ENCODE data around the gene ENAM. TPM values are rescaled to one million over a fixed set of nuclear protein-coding genes. Genes with fewer than 3 reads are reported as not detected.

ENAM gene
- total and polyA plus RNA-seq, 2 of the 13 experiments (the other 11 are each of a cell fraction or from before 2014, with no cell fraction given), result not detected

- TF ChIP-seq ZNF589 (CRISPR knock-in tag; conservative IDR thresholded peaks at IDR 0.05) (no peak; the same call in 1 of the 2 replicates), ZFP41 (CRISPR knock-in tag; IDR thresholded peaks at IDR 0.05; ENCODE audit: borderline replicate concordance) (peak; percentile 81), YY1 (IDR thresholded peaks at IDR 0.05; ENCODE audit: insufficient read depth, insufficient replicate concordance, low read depth, low read length) (peak; percentile 25), ZNF484 (CRISPR knock-in tag; IDR thresholded peaks at IDR 0.05; ENCODE audit: borderline replicate concordance, low read depth) (no peak), TP53 (CRISPR knock-in tag; conservative IDR thresholded peaks at IDR 0.05) (peak; percentile 50; the same call in 1 of the 2 replicates), ZNF18 (CRISPR knock-in tag; IDR thresholded peaks at IDR 0.05; ENCODE audit: insufficient replicate concordance) (peak; percentile 85), ZNF572 (CRISPR knock-in tag; IDR thresholded peaks at IDR 0.05) (0 out of 2 replicates have a peak, but pooled peaks have one; percentile 87), GATAD1 (CRISPR knock-in tag; IDR thresholded peaks at IDR 0.05) (peak; percentile 97), U2AF2 (IDR thresholded peaks at IDR 0.05; ENCODE audit: low read depth, low read length) (peak; percentile 21; the same call in 1 of the 2 replicates), POLR2AphosphoS5 (IDR thresholded peaks at IDR 0.05; ENCODE audit: low read depth, low read length) (peak; percentile 86), SKI (IDR thresholded peaks at IDR 0.05; ENCODE audit: partially characterized antibody) (peak; percentile 46), ZNF644 (CRISPR knock-in tag; IDR thresholded peaks at IDR 0.05; ENCODE audit: low read depth) (peak; percentile 6; the same call in 1 of the 2 replicates), NONO (IDR thresholded peaks at IDR 0.05) (no peak), NONO (CRISPR knock-in tag; conservative IDR thresholded peaks at IDR 0.05) (peak; percentile 94), ZSCAN29 (CRISPR knock-in tag; conservative IDR thresholded peaks at IDR 0.05) (peak; percentile 85; the same call in 1 of the 2 replicates), ZNF724P (CRISPR knock-in tag; IDR thresholded peaks at IDR 0.05; ENCODE audit: borderline replicate concordance) (no peak; the same call in 1 of the 2 replicates), CERS6 (CRISPR knock-in tag; IDR thresholded peaks at IDR 0.05) (no peak), HES4 (CRISPR knock-in tag; IDR thresholded peaks at IDR 0.05; ENCODE audit: borderline replicate concordance) (peak; percentile 66; the same call in 1 of the 2 replicates), FOXC1 (CRISPR knock-in tag; IDR thresholded peaks at IDR 0.05; ENCODE audit: borderline replicate concordance) (peak; percentile 78; the same call in 1 of the 2 replicates)
- TF ChIP-seq, protein P1, sequence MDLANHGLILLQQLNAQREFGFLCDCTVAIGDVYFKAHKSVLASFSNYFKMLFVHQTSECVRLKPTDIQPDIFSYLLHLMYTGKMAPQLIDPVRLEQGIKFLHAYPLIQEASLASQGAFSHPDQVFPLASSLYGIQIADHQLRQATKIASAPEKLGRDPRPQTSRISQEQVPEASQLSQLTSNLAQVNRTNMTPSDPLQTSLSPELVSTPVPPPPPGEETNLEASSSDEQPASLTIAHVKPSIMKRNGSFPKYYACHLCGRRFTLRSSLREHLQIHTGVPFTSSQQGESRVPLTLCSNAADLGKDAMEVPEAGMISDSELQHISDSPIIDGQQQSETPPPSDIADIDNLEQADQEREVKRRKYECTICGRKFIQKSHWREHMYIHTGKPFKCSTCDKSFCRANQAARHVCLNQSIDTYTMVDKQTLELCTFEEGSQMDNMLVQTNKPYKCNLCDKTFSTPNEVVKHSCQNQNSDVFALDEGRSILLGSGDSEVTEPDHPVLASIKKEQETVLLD (CRISPR knock-in tag; IDR thresholded peaks at IDR 0.05; ENCODE audit: low read depth), result peak; percentile 87; the same call in 1 of the 2 replicates
- TF ChIP-seq, protein P2, sequence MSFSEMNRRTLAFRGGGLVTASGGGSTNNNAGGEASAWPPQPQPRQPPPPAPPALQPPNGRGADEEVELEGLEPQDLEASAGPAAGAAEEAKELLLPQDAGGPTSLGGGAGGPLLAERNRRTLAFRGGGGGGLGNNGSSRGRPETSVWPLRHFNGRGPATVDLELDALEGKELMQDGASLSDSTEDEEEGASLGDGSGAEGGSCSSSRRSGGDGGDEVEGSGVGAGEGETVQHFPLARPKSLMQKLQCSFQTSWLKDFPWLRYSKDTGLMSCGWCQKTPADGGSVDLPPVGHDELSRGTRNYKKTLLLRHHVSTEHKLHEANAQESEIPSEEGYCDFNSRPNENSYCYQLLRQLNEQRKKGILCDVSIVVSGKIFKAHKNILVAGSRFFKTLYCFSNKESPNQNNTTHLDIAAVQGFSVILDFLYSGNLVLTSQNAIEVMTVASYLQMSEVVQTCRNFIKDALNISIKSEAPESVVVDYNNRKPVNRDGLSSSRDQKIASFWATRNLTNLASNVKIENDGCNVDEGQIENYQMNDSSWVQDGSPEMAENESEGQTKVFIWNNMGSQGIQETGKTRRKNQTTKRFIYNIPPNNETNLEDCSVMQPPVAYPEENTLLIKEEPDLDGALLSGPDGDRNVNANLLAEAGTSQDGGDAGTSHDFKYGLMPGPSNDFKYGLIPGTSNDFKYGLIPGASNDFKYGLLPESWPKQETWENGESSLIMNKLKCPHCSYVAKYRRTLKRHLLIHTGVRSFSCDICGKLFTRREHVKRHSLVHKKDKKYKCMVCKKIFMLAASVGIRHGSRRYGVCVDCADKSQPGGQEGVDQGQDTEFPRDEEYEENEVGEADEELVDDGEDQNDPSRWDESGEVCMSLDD (CRISPR knock-in tag; IDR thresholded peaks at IDR 0.05; ENCODE audit: borderline replicate concordance), result peak; percentile 11; the same call in 1 of the 2 replicates
Observed at GRCh38 chr4:70687821-70688794, 59.6 kb downstream of the ENAM start, which contains the start of gene UTP3 (continued).
